Loucy (cell line): ENCODE measurements around the gene PIGK.

Experiments
- H2AFZ ChIP-seq: fragments of 200-600 bp; sonication (generic); 2 replicates; pipeline ENCODE4 v1.6.0; 2016; ENCODE audit warnings: antibody characterized with exemption, mild to moderate bottlenecking, low read length, moderate library complexity
- H3F3A ChIP-seq: fragments of 200-600 bp; 2 replicates; pipeline ENCODE4 v1.6.0; 2016; ENCODE audit warnings: antibody characterized with exemption, low read depth, mild to moderate bottlenecking
- H3K27me3 ChIP-seq: fragments of 200-600 bp; sonication (generic); 2 replicates; pipeline ENCODE4 v1.6.1; 2014; ENCODE audit warnings: low read length, mild to moderate bottlenecking; ENCODE audit not compliant: insufficient read depth, poor library complexity, severe bottlenecking
- H3K36me3 ChIP-seq: fragments of 200-600 bp; sonication (generic); 2 replicates; pipeline ENCODE4 v1.6.1; 2016; ENCODE audit warnings: low read length; ENCODE audit not compliant: insufficient read depth
- H3K4me1 ChIP-seq: fragments of 200-600 bp; sonication (generic); 2 replicates; pipeline ENCODE4 v1.5.1; 2014; ENCODE audit warnings: low read length, mild to moderate bottlenecking; ENCODE audit not compliant: insufficient read depth, poor library complexity, severe bottlenecking
- H3K4me2 ChIP-seq: fragments of 200-600 bp; sonication (generic); 2 replicates; pipeline ENCODE4 v1.6.0; 2014; ENCODE audit warnings: antibody characterized with exemption, low read length, low read depth, mild to moderate bottlenecking; ENCODE audit not compliant: poor library complexity, severe bottlenecking
- H3K4me3 ChIP-seq: fragments of 200-600 bp; sonication (generic); 2 replicates; pipeline ENCODE4 v1.5.1; 2014; ENCODE audit warnings: low read length, mild to moderate bottlenecking, mixed read lengths; ENCODE audit not compliant: poor library complexity, severe bottlenecking
- H3K79me2 ChIP-seq: fragments of 200-600 bp; sonication (generic); 2 replicates; pipeline ENCODE4 v1.6.1; 2014; ENCODE audit warnings: low read length; ENCODE audit not compliant: insufficient read depth
- H3K9ac ChIP-seq: fragments of 200-600 bp; sonication (generic); 2 replicates; pipeline ENCODE4 v1.6.0; 2014; ENCODE audit warnings: mild to moderate bottlenecking, low read depth, low read length, moderate library complexity; ENCODE audit not compliant: poor library complexity, severe bottlenecking
- H3K9me2 ChIP-seq: fragments of 200-600 bp; sonication (generic); replicated peaks from 2 replicates; pipeline ENCODE4 v1.6.1; 2016; ENCODE audit warnings: low read depth, low read length, mixed read lengths
- H3K9me3 ChIP-seq: fragments of 200-600 bp; sonication (generic); 2 replicates; pipeline ENCODE4 v1.6.1; 2014; ENCODE audit warnings: mild to moderate bottlenecking, antibody characterized with exemption, low read length, low read depth; ENCODE audit not compliant: insufficient read depth
- H4K20me1 ChIP-seq: fragments of 200-600 bp; sonication (generic); 2 replicates; pipeline ENCODE4 v1.6.0; 2014; ENCODE audit warnings: antibody characterized with exemption, low read length, mild to moderate bottlenecking; ENCODE audit not compliant: insufficient read depth, poor library complexity, severe bottlenecking
- EZH2phosphoT487 ChIP-seq: fragments of 200-600 bp; IDR thresholded peaks from 2 replicates; pipeline ENCODE4 v1.6.1; 2018; ENCODE audit warnings: antibody characterized with exemption, mild to moderate bottlenecking, moderate library complexity, borderline replicate concordance
- TF ChIP-seq, protein P1 (sequence below): fragments of 200-600 bp; sonication (generic); conservative IDR thresholded peaks from 2 replicates; pipeline ENCODE4 v1.5.1; 2014; ENCODE audit warnings: mild to moderate bottlenecking, antibody characterized with exemption, low read length

Gene PIGK

DNA sequence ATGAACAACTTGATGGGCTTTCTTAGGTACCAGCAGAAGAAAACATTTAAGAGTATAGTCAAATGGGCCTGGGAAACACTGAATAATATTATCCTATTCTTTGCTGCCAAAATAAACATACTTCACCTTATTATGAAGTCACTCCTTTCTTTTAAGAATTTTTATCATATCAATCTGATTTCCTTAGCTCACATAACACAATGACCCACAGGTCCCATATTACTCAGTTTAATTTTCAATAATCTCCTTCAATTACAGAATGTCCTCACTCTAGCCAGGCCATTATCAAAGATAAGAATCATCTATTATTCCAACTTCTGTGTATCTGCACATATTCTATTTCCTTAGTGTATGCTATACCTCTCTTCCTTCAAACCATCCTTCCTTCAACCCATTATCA, 63.0 kb downstream of the PIGK start:
- Histone ChIP-seq H3K4me3 (no peak overlapping the region), H3F3A (no peaks in the 10 kb centered on the region), H2AFZ (no peak overlapping the region), H3K9me3 (no peaks in the 10 kb centered on the region), H3K9ac (no peak overlapping the region), H3K4me1 (no peaks in the 10 kb centered on the region), H3K79me2 (no peaks in the 10 kb centered on the region), H3K36me3 (peaks cover 29% of the 10 kb centered on the region; the same call in 1 of the 2 replicates), H4K20me1 (no peaks in the 10 kb centered on the region), H3K4me2 (no peak overlapping the region), H3K27me3 (no peaks in the 10 kb centered on the region), H3K9me2 (no peaks in the 10 kb centered on the region)
- TF ChIP-seq EZH2phosphoT487 = no peak
- TF ChIP-seq, protein P1, sequence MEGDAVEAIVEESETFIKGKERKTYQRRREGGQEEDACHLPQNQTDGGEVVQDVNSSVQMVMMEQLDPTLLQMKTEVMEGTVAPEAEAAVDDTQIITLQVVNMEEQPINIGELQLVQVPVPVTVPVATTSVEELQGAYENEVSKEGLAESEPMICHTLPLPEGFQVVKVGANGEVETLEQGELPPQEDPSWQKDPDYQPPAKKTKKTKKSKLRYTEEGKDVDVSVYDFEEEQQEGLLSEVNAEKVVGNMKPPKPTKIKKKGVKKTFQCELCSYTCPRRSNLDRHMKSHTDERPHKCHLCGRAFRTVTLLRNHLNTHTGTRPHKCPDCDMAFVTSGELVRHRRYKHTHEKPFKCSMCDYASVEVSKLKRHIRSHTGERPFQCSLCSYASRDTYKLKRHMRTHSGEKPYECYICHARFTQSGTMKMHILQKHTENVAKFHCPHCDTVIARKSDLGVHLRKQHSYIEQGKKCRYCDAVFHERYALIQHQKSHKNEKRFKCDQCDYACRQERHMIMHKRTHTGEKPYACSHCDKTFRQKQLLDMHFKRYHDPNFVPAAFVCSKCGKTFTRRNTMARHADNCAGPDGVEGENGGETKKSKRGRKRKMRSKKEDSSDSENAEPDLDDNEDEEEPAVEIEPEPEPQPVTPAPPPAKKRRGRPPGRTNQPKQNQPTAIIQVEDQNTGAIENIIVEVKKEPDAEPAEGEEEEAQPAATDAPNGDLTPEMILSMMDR = no peak

DNA sequence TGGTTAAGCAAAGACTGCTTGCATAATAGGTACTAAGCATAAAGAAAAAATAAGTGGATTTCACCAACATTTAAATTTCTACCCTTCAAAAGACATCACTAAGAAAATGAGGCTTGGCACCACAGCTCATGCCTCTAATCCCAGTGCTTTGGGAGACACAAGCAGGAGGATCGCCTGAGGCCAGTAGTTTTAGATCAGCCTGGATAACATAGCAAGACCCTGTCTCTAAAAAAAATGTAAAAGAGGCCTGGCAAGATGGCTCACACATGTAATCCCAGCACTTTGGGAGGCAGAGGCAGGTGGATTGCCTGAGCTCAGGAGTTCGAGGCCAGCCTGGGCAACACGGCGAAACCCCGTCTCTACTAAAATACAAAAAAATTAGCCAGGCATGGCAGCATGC, 73.0 kb downstream of the PIGK start:
- Histone ChIP-seq H3K9me3 (no peaks in the 10 kb centered on the region), H3F3A (no peaks in the 10 kb centered on the region), H3K4me1 (no peaks in the 10 kb centered on the region), H3K79me2 (no peaks in the 10 kb centered on the region), H3K9me2 (no peaks in the 10 kb centered on the region), H3K36me3 (no peaks in the 10 kb centered on the region), H3K4me2 (no peak overlapping the region), H3K9ac (no peak overlapping the region), H2AFZ (no peak overlapping the region), H3K27me3 (no peaks in the 10 kb centered on the region), H4K20me1 (no peaks in the 10 kb centered on the region), H3K4me3 (no peak overlapping the region)
- TF ChIP-seq EZH2phosphoT487 = no peak
- TF ChIP-seq, protein P1 = no peak

DNA sequence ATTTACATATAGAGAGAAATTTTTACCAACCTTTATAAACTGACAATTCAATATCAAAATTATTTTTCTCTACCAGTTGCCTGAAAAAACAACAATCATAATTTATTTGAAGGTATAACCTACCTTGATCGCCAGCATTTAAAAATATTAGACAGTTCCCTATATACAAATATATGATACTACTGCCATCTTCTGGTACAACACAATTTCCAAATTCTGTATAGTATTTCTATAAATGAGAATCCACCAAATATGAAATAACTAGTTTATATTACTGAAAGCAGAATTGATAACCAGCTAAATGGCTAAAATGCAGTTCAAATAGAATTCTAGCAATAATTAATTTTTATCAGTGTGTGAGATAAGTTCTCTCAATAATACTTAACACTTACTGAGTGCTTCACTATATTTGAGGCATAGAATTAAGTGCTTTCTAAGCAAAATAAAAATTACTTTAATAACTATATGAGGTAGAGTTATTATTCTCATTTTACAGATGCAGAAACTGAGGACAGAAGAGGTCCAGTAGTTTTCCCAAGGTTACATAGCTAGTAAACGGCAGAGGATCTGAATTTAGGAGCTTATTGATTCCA, 75.6 kb downstream of the PIGK start:
- no peaks in the 10 kb centered on the region for H3K9me3 ChIP-seq
- no peaks in the 10 kb centered on the region for H3K9me2 ChIP-seq
- no peaks in the 10 kb centered on the region for H3K27me3 ChIP-seq
- no peak overlapping the region for H3K9ac ChIP-seq
- no peaks in the 10 kb centered on the region for H3K36me3 ChIP-seq
- H4K20me1 ChIP-seq = no peaks in the 10 kb centered on the region
- H3K4me3 ChIP-seq = no peak overlapping the region
- no peak overlapping the region for H3K4me2 ChIP-seq
- H3F3A ChIP-seq = no peaks in the 10 kb centered on the region
- TF ChIP-seq EZH2phosphoT487 = no peak
- TF ChIP-seq, protein P1 = peak; percentile 66
- no peaks in the 10 kb centered on the region for H3K79me2 ChIP-seq
- no peaks in the 10 kb centered on the region for H3K4me1 ChIP-seq
- H2AFZ ChIP-seq = no peak overlapping the region
